Pancreas (tissue), 10 donors: ENCODE data around the gene TENM4. TPM values are rescaled to one million over a fixed set of nuclear protein-coding genes. Genes with fewer than 3 reads are reported as not detected.

Experiments used
- ATAC-seq, 4 donors: fragments of 200-7000 bp; cut with Tn5 transposase; one replicate each; pipeline versions ENCODE4 v1.8.0 to v1.9.1; 2020; ENCODE audit warnings: mild to moderate bottlenecking in 4 of 4, moderate library complexity in 4 of 4
- DNase-seq, 6 donors: peaks; one replicate each; pipeline ENCODE4 v3.0.0-alpha.2; 2020
- FAIRE-seq: peaks from 2 replicates; lab custom pipeline; 2012; peaks lifted over from hg19 to GRCh38; lab: Jason Lieb, UNC
- H3K27ac ChIP-seq, 4 donors: fragments of 200-600 bp; sonication (generic); 1 replicate in 3 of 4; 2 replicates in 1 of 4; pipeline versions ENCODE4 v1.5.0 to v1.8.0; 2020
- H3K27me3 ChIP-seq, 4 donors: fragments of 200-600 bp; one replicate each; pipeline ENCODE4 v1.8.0; 2021
- H3K36me3 ChIP-seq, 3 donors: fragments of 200-600 bp; sonication (generic) in 1 of 3; one replicate each; pipeline versions ENCODE4 v1.5.0 to v1.8.0; 2020 to 2021
- H3K4me1 ChIP-seq, 3 donors: fragments of 200-600 bp; one replicate each; pipeline ENCODE4 v1.8.0; 2021
- H3K4me3 ChIP-seq, 4 donors: fragments of 200-600 bp; sonication (generic) in 2 of 4; one replicate each; pipeline versions ENCODE4 v1.5.0 to v1.8.0; 2020 to 2021
- H3K9me3 ChIP-seq, 4 donors: fragments of 200-600 bp; one replicate each; pipeline ENCODE4 v1.8.0; 2021
- whole genome bisulfite sequencing, 2 donors: extraction: QIAGEN DNeasy Blood & Tissue Kit; methylation state at CpG; one replicate each; pipeline ENCODE4 v1.1.7; 2013; 5-methylcytosine and 5-hydroxymethylcytosine counted together
- intact Hi-C, 3 donors: fragments of 100-400 bp; cut with DNase I; formaldehyde crosslinking; loops; one replicate each; pipeline versions ENCODE4 v1.11.1 to v1.14.2; 2022
- polyA plus RNA-seq, 2 donors: library from polyadenylated mRNA; stranded (reverse); fragments of 200-250 nt; gene quantifications; one replicate each; pipeline ENCODE4 v1.2.3, GENCODE V29; 2013
- total RNA-seq, 6 donors: library from RNA; stranded (reverse); fragmentation: NEBNext Ultra II Directional in 4 of 6; extraction: Animal tissue kit (Norgen Biotek cat#: 25700) in 4 of 6; gene quantifications; one replicate each; pipeline versions ENCODE4 v1.2.1 to v1.2.4, GENCODE V29; 2021 to 2023
- TF ChIP-seq, protein P1 (sequence below), 4 donors: fragments of 200-600 bp; sonication (generic) in 3 of 4; IDR thresholded peaks; one replicate each; pipeline versions ENCODE4 v1.5.0 to v1.8.0; 2021; ENCODE audit warnings: antibody characterized with exemption in 4 of 4
- donor health status: healthy with polysubstance abuse.
- donor health status: DM: no; HTN: no; CAD: no; lungs with moderate emphysema.
- donor health status: DM: no; HTN: no; CAD: no.
- donor health status: control.
- donor health status: control.
- donor health status: Bipolar disorder and iron deficiency.
- donor health status: DM: yes; HTN: yes; CAD: no.
- donor health status: DM: no; HTN: no; CAD: no.
- donor health status: DM: no; HTN: no; CAD: no.
- donor health status: DM: yes; HTN: yes; CAD: no.

Gene TENM4
- total and polyA plus RNA-seq, 8 donors: 0.37 to 6.8 (median 1.3) TPM

DNA sequence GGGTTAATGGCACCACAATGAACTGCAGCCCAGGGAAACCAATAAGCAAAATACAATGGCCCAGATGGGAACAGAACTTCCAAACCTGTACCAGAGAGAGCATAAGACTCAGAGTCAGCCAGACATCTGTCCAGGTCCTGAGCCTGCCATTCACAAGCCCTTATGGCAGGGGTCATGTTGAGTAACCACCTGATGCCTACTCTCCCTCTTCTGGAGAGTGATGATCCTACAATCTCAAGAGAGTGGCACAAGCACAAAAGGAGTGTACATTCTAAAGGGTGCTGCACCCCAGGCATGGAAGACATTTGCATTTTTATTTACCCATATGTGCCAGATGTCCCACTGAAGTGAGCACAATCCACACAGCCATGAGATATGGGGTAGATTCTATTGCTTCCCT lies 10.6 kb downstream of the TENM4 start:
- no peak for FAIRE-seq
- intact Hi-C loops: no loop called here

DNA sequence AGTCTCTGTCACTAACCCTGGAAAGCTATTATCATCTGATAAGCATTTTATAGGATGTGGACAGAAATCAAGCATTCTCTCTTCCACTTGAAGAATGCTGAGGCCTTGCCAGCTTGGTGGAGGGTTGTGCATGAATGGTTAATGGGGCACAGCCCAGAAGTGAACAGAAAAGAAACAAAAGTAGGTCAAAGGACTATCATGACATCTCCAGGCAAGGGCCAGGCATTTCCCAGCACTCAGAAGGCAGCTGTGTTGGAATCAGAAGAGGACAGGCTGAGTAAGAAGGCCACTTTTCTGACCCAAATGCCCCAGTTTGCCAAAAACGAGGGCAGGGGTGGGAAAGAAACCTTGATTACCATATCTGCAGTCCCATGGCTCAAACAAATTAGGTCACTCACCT lies 12.4 kb downstream of the TENM4 start:
- DNase-seq (no peak), FAIRE-seq (no peak), ATAC-seq (no peak)
- Histone ChIP-seq H3K4me1 (no peaks in the 10 kb centered on the region), H3K4me3 (no peak overlapping the region), H3K9me3 (no peaks in the 10 kb centered on the region), H3K36me3 (no peaks in the 10 kb centered on the region), H3K27me3 (peaks cover 0 to 9% (median 0%) of the 10 kb centered on the region in 4 donors), H3K27ac (no peak overlapping the region)
- 22 to 23% methylated on average over 1 of the region's 1 CpG for WGBS, 2 donors
- intact Hi-C loops: no loop called here
- TF ChIP-seq, protein P1, sequence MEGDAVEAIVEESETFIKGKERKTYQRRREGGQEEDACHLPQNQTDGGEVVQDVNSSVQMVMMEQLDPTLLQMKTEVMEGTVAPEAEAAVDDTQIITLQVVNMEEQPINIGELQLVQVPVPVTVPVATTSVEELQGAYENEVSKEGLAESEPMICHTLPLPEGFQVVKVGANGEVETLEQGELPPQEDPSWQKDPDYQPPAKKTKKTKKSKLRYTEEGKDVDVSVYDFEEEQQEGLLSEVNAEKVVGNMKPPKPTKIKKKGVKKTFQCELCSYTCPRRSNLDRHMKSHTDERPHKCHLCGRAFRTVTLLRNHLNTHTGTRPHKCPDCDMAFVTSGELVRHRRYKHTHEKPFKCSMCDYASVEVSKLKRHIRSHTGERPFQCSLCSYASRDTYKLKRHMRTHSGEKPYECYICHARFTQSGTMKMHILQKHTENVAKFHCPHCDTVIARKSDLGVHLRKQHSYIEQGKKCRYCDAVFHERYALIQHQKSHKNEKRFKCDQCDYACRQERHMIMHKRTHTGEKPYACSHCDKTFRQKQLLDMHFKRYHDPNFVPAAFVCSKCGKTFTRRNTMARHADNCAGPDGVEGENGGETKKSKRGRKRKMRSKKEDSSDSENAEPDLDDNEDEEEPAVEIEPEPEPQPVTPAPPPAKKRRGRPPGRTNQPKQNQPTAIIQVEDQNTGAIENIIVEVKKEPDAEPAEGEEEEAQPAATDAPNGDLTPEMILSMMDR (IDR thresholded peaks at IDR 0.05): no peak

More for the DNA sequence above, 10.6 kb downstream of the TENM4 start:
- TF ChIP-seq, protein P1 (IDR thresholded peaks at IDR 0.05): no peak
- DNase-seq: no peak
- Histone ChIP-seq H3K4me3 (no peak overlapping the region), H3K9me3 (no peaks in the 10 kb centered on the region), H3K4me1 (no peaks in the 10 kb centered on the region), H3K36me3 (no peaks in the 10 kb centered on the region), H3K27ac (no peak overlapping the region), H3K27me3 (peaks cover 0 to 22% (median 3%) of the 10 kb centered on the region in 4 donors)
- ATAC-seq: no peak

DNA sequence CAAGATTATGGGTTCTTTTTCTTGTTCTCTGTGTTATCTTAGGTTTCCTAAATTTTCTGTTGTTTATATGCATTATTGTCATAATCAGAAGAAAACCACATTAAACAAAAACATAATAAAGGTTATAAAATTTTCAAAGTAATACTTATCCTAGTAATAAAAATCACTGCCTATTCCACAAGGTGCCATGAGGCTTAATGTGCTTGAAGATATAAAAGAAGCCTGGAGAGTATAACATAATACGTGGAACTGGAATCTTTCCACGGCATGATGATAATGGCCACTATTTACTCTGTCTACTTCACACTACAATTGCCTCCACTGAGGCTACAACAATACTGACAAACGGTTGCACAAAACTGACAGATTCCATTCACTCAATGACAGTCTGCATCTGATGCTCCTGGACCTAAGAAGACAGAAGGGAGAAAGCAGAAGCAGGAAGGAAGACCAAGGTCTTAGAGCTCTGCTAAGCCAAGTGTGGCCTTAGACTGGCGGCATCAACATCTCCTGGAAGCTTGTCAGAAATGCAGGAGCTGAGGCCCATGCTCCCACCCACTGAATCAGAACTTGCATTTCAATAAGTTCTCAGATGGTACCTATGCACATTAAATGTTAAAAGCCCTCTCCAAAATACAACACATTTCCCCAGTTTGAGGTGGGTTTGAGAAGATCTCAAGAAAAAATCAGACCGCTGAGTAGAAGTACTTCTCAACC lies 13.1 kb downstream of the TENM4 start:
- Histone ChIP-seq H3K36me3 (no peaks in the 10 kb centered on the region), H3K27ac (no peak overlapping the region), H3K27me3 (peaks cover 0 to 8% (median 0%) of the 10 kb centered on the region in 4 donors), H3K4me1 (no peaks in the 10 kb centered on the region), H3K4me3 (no peak overlapping the region), H3K9me3 (no peaks in the 10 kb centered on the region)
- whole genome bisulfite sequencing, 2 donors: 67 to 76% methylated on average over 5 of the region's 5 CpGs
- intact Hi-C loops: no loop called here
- ATAC-seq (no peak), DNase-seq (no peak), FAIRE-seq (no peak)
- TF ChIP-seq, protein P1 (IDR thresholded peaks at IDR 0.05): no peak

DNA sequence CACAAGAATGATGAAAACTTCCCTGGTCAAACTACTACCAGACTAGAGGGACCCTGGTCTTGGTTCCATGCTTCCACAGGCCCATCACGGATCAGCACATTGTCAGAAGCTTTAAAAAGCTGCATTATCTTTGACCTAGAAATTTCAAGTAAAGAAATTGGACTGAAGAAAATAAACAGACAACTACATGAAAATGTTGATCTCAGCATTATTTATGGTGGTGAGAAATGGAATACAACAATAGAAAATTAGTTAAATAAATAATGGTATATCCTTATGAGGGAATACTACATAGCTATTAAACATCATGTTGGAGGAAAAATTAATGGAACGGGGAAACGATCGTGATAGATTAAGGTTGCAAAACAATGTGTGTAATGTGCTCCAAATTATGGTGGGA lies 13.7 kb downstream of the TENM4 start:
- H3K9me3 ChIP-seq: no peaks in the 10 kb centered on the region
- no peaks in the 10 kb centered on the region for H3K36me3 ChIP-seq
- H3K27me3 ChIP-seq: peaks cover 0 to 8% (median 0%) of the 10 kb centered on the region in 4 donors
- no peak overlapping the region for H3K27ac ChIP-seq
- intact Hi-C loops: no loop called here
- H3K4me3 ChIP-seq: no peak overlapping the region
- H3K4me1 ChIP-seq: no peaks in the 10 kb centered on the region
- DNase-seq: no peak
- FAIRE-seq: no peak
- TF ChIP-seq, protein P1 (IDR thresholded peaks at IDR 0.05): no peak
- WGBS, 2 donors: 88 to 95% methylated on average over 4 of the region's 4 CpGs
- no peak for ATAC-seq

DNA sequence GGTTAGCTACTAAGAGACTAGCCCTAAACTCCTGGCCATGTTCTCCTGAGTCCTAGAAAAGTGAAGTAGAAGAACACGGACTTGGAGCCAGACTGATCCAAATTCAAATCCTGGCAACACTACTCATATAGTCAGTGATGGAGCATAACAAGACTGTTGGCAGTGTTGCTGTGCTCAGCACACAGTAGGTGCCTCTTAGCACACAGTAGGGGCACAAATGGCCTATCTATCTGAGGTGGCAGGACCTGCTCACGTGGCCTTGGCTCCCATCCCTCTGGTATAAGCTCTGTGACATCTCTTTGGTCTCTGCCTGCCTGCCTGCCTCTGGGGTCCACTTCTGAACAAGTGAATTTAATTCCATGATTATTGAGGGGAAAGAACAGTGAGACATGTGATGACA lies 15.4 kb downstream of the TENM4 start:
- Histone ChIP-seq H3K9me3 (no peaks in the 10 kb centered on the region), H3K4me3 (no peak overlapping the region), H3K36me3 (no peaks in the 10 kb centered on the region), H3K27ac (no peak overlapping the region), H3K27me3 (peaks cover 0 to 4% (median 0%) of the 10 kb centered on the region in 4 donors), H3K4me1 (no peaks in the 10 kb centered on the region)
- DNase-seq: no peak
- TF ChIP-seq, protein P1 (IDR thresholded peaks at IDR 0.05): no peak
- no peak for ATAC-seq
- intact Hi-C loops: no loop called here
- 71 to 90% methylated on average over 2 of the region's 2 CpGs for WGBS, 2 donors
- no peak for FAIRE-seq
